ENCODE data around the gene MEA1.

Gene MEA1

DNA sequence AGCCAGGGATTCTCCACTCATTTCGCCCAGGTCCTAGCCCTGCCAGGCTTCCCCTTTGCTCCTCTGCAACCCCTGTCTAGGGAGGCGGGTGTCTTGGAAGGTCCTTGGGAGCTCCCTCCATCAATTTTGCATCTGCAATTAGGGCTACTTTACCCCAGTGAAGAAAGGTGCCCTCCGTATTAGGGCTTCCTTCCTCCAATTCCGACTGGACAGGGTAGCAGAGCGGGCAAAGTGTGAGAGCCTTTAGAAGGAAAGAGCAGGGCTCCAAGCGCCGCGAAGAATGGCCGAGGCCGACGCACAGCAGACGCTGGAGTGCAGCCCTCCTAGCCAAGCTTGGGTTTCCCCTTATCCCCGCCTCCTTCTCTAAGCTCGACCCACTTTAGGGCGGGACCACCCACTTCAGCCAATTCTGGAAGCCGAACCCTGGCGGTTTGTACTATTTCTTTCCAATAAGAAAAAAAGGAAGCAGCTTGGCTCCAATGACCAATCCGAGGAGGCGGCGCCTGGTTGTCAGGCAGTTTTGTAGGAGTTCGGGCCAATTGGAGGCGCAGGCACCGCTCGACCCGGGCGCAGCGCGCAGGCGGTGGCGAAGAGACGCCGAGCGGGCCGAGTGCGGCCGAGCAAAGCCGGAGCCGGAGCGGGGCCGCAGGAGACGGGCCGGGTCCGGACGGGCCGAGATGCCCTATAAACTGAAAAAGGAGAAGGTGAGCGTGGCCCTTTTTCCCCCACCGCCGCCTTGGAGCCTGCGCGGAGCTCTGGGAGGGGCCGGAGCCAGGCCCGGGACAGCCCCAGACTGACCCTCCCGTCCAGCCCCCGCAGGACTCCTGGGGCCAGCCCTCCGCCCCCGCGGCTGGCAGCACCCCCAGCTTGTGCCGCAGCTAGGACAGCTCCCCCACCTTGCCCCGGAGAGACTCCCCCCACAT, 29.5 kb downstream of the MEA1 start, which contains the start of gene PPP2R5D (continued):
- TF ChIP-seq, protein P1, sequence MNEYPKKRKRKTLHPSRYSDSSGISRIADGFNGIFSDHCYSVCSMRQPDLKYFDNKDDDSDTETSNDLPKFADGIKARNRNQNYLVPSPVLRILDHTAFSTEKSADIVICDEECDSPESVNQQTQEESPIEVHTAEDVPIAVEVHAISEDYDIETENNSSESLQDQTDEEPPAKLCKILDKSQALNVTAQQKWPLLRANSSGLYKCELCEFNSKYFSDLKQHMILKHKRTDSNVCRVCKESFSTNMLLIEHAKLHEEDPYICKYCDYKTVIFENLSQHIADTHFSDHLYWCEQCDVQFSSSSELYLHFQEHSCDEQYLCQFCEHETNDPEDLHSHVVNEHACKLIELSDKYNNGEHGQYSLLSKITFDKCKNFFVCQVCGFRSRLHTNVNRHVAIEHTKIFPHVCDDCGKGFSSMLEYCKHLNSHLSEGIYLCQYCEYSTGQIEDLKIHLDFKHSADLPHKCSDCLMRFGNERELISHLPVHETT (tag by site-specific recombination; IDR thresholded peaks at IDR 0.05): no peak
- no peak for TF ChIP-seq PRDM1 (tag by site-specific recombination; IDR thresholded peaks at IDR 0.05)
- no peak for TF ChIP-seq ZNF791 (tag by site-specific recombination; IDR thresholded peaks at IDR 0.05)
- TF ChIP-seq KLF8 (tag by site-specific recombination; IDR thresholded peaks at IDR 0.05): no peak
- peak; percentile 56 for TF ChIP-seq GLIS1 (tag by site-specific recombination; IDR thresholded peaks at IDR 0.05)
- no peak for TF ChIP-seq MZF1 (tag by site-specific recombination; IDR thresholded peaks at IDR 0.05; ENCODE audit: borderline replicate concordance)
- TF ChIP-seq, protein P2, sequence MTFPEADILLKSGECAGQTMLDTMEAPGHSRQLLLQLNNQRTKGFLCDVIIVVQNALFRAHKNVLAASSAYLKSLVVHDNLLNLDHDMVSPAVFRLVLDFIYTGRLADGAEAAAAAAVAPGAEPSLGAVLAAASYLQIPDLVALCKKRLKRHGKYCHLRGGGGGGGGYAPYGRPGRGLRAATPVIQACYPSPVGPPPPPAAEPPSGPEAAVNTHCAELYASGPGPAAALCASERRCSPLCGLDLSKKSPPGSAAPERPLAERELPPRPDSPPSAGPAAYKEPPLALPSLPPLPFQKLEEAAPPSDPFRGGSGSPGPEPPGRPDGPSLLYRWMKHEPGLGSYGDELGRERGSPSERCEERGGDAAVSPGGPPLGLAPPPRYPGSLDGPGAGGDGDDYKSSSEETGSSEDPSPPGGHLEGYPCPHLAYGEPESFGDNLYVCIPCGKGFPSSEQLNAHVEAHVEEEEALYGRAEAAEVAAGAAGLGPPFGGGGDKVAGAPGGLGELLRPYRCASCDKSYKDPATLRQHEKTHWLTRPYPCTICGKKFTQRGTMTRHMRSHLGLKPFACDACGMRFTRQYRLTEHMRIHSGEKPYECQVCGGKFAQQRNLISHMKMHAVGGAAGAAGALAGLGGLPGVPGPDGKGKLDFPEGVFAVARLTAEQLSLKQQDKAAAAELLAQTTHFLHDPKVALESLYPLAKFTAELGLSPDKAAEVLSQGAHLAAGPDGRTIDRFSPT (tag by site-specific recombination; IDR thresholded peaks at IDR 0.05): peak; percentile 33; the same call in 1 of the 2 replicates
- TF ChIP-seq ZEB2 (tag by site-specific recombination; IDR thresholded peaks at IDR 0.05): no peak
- no peak for TF ChIP-seq ZNF747 (tag by site-specific recombination; IDR thresholded peaks at IDR 0.05)
- TF ChIP-seq, protein P3, sequence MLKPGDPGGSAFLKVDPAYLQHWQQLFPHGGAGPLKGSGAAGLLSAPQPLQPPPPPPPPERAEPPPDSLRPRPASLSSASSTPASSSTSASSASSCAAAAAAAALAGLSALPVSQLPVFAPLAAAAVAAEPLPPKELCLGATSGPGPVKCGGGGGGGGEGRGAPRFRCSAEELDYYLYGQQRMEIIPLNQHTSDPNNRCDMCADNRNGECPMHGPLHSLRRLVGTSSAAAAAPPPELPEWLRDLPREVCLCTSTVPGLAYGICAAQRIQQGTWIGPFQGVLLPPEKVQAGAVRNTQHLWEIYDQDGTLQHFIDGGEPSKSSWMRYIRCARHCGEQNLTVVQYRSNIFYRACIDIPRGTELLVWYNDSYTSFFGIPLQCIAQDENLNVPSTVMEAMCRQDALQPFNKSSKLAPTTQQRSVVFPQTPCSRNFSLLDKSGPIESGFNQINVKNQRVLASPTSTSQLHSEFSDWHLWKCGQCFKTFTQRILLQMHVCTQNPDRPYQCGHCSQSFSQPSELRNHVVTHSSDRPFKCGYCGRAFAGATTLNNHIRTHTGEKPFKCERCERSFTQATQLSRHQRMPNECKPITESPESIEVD (tag by site-specific recombination; IDR thresholded peaks at IDR 0.05): no peak
- TF ChIP-seq SP3 (tag by site-specific recombination; IDR thresholded peaks at IDR 0.05): peak; percentile 74
- TF ChIP-seq ZNF121 (tag by site-specific recombination; IDR thresholded peaks at IDR 0.05): no peak
- TF ChIP-seq SP2 (tag by site-specific recombination; IDR thresholded peaks at IDR 0.05): peak; percentile 98
- TF ChIP-seq ZXDB (tag by site-specific recombination; IDR thresholded peaks at IDR 0.05): peak; percentile 60
- no peak for TF ChIP-seq ZNF16 (tag by site-specific recombination; IDR thresholded peaks at IDR 0.05; ENCODE audit: low read depth)
- TF ChIP-seq ZFP41 (tag by site-specific recombination; IDR thresholded peaks at IDR 0.05; ENCODE audit: borderline replicate concordance): no peak
- TF ChIP-seq, protein P4, sequence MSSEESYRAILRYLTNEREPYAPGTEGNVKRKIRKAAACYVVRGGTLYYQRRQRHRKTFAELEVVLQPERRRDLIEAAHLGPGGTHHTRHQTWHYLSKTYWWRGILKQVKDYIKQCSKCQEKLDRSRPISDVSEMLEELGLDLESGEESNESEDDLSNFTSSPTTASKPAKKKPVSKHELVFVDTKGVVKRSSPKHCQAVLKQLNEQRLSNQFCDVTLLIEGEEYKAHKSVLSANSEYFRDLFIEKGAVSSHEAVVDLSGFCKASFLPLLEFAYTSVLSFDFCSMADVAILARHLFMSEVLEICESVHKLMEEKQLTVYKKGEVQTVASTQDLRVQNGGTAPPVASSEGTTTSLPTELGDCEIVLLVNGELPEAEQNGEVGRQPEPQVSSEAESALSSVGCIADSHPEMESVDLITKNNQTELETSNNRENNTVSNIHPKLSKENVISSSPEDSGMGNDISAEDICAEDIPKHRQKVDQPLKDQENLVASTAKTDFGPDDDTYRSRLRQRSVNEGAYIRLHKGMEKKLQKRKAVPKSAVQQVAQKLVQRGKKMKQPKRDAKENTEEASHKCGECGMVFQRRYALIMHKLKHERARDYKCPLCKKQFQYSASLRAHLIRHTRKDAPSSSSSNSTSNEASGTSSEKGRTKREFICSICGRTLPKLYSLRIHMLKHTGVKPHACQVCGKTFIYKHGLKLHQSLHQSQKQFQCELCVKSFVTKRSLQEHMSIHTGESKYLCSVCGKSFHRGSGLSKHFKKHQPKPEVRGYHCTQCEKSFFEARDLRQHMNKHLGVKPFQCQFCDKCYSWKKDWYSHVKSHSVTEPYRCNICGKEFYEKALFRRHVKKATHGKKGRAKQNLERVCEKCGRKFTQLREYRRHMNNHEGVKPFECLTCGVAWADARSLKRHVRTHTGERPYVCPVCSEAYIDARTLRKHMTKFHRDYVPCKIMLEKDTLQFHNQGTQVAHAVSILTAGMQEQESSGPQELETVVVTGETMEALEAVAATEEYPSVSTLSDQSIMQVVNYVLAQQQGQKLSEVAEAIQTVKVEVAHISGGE (tag by site-specific recombination; conservative IDR thresholded peaks at IDR 0.05; ENCODE audit: low read depth): no peak
- TF ChIP-seq ZNF366 (tag by site-specific recombination; conservative IDR thresholded peaks at IDR 0.05): peak; percentile 21; the same call in 1 of the 2 replicates
- TF ChIP-seq WT1 (tag by site-specific recombination; IDR thresholded peaks at IDR 0.05): no peak
- no peak for TF ChIP-seq ZNF701 (tag by site-specific recombination; IDR thresholded peaks at IDR 0.05)
- no peak for TF ChIP-seq OSR2 (tag by site-specific recombination; IDR thresholded peaks at IDR 0.05)
- TF ChIP-seq, protein P5, sequence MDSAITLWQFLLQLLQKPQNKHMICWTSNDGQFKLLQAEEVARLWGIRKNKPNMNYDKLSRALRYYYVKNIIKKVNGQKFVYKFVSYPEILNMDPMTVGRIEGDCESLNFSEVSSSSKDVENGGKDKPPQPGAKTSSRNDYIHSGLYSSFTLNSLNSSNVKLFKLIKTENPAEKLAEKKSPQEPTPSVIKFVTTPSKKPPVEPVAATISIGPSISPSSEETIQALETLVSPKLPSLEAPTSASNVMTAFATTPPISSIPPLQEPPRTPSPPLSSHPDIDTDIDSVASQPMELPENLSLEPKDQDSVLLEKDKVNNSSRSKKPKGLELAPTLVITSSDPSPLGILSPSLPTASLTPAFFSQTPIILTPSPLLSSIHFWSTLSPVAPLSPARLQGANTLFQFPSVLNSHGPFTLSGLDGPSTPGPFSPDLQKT (IDR thresholded peaks at IDR 0.05; ENCODE audit: borderline replicate concordance, low read depth, low read length): no peak
- no peak for TF ChIP-seq ZNF626 (tag by site-specific recombination; IDR thresholded peaks at IDR 0.05)
- 0 out of 2 replicates have a peak, but pooled peaks have one; percentile 32 for TF ChIP-seq KLF16 (tag by site-specific recombination; IDR thresholded peaks at IDR 0.05)
- no peak for TF ChIP-seq ZNF555 (tag by site-specific recombination; conservative IDR thresholded peaks at IDR 0.05)
- no peak for TF ChIP-seq ZNF843 (tag by site-specific recombination; IDR thresholded peaks at IDR 0.05)
- no peak for TF ChIP-seq MYNN (tag by site-specific recombination; IDR thresholded peaks at IDR 0.05; ENCODE audit: borderline replicate concordance)
- TF ChIP-seq ZNF211 (tag by site-specific recombination; IDR thresholded peaks at IDR 0.05; ENCODE audit: low read depth): no peak
- TF ChIP-seq ZNF350 (tag by site-specific recombination; IDR thresholded peaks at IDR 0.05): no peak
- TF ChIP-seq ZNF707 (tag by site-specific recombination; IDR thresholded peaks at IDR 0.05): no peak
